ENCODE data around the gene BAD. TPM values are rescaled to one million over a fixed set of nuclear protein-coding genes. Genes with fewer than 3 reads are reported as not detected.

Gene BAD
- total RNA-seq, 1 experiment from 2014 or later, result 34.7 TPM

DNA sequence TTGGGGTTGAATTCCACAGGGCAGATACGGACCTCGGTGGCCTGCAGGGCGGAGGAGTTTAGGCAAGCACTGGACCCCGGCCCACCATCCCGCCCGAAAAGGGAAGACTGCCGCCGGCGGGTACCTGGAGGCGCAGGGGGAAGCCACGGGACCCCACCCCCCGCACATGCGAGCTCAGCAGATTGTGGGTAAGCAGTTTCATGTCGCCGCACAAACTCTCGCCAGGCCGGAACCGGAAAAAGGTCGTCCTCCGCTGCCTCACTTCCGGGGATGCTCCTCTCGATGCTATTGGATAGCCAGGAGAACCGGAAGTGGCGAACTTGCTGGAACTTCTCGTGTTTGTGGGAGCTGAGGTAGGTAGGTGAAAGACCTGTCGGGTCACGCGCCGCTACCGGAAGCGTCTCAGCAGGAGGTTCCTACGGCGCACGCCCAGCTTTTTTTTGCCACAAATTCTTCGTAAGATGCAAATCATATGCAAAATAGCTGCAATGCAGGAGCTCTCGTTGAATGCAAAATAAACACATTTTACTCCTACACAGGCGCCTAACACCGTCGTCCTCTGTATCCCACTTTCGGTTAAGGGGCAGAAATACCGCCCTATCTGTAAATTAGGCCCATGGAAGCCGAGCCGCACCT is 33.0 kb upstream of the BAD start, which contains the start of gene TRMT112 (continued):
- TF ChIP-seq CBFB (CRISPR knock-in tag; IDR thresholded peaks at IDR 0.05; ENCODE audit: low read depth) (no peak), ZNF232 (CRISPR knock-in tag; IDR thresholded peaks at IDR 0.05) (0 out of 2 replicates have a peak, but pooled peaks have one; percentile 70), ZNF263 (CRISPR knock-in tag; IDR thresholded peaks at IDR 0.05; ENCODE audit: low read depth) (no peak), PRRX2 (CRISPR knock-in tag; IDR thresholded peaks at IDR 0.05) (no peak), JAZF1 (CRISPR knock-in tag; IDR thresholded peaks at IDR 0.05) (no peak), HMGA2 (CRISPR knock-in tag; IDR thresholded peaks at IDR 0.05) (no peak), ZNF671 (CRISPR knock-in tag; IDR thresholded peaks at IDR 0.05) (no peak), MYBL2 (CRISPR knock-in tag; IDR thresholded peaks at IDR 0.05) (no peak)
- TF ChIP-seq, protein P1, sequence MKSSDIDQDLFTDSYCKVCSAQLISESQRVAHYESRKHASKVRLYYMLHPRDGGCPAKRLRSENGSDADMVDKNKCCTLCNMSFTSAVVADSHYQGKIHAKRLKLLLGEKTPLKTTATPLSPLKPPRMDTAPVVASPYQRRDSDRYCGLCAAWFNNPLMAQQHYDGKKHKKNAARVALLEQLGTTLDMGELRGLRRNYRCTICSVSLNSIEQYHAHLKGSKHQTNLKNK (CRISPR knock-in tag; IDR thresholded peaks at IDR 0.05), result no peak
- TF ChIP-seq, protein P2, sequence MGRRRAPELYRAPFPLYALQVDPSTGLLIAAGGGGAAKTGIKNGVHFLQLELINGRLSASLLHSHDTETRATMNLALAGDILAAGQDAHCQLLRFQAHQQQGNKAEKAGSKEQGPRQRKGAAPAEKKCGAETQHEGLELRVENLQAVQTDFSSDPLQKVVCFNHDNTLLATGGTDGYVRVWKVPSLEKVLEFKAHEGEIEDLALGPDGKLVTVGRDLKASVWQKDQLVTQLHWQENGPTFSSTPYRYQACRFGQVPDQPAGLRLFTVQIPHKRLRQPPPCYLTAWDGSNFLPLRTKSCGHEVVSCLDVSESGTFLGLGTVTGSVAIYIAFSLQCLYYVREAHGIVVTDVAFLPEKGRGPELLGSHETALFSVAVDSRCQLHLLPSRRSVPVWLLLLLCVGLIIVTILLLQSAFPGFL (CRISPR knock-in tag; IDR thresholded peaks at IDR 0.05; ENCODE audit: borderline replicate concordance), result no peak
- TF ChIP-seq, protein P3, sequence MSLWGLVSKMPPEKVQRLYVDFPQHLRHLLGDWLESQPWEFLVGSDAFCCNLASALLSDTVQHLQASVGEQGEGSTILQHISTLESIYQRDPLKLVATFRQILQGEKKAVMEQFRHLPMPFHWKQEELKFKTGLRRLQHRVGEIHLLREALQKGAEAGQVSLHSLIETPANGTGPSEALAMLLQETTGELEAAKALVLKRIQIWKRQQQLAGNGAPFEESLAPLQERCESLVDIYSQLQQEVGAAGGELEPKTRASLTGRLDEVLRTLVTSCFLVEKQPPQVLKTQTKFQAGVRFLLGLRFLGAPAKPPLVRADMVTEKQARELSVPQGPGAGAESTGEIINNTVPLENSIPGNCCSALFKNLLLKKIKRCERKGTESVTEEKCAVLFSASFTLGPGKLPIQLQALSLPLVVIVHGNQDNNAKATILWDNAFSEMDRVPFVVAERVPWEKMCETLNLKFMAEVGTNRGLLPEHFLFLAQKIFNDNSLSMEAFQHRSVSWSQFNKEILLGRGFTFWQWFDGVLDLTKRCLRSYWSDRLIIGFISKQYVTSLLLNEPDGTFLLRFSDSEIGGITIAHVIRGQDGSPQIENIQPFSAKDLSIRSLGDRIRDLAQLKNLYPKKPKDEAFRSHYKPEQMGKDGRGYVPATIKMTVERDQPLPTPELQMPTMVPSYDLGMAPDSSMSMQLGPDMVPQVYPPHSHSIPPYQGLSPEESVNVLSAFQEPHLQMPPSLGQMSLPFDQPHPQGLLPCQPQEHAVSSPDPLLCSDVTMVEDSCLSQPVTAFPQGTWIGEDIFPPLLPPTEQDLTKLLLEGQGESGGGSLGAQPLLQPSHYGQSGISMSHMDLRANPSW (CRISPR knock-in tag; conservative IDR thresholded peaks at IDR 0.05; ENCODE audit: low read depth), result no peak

DNA sequence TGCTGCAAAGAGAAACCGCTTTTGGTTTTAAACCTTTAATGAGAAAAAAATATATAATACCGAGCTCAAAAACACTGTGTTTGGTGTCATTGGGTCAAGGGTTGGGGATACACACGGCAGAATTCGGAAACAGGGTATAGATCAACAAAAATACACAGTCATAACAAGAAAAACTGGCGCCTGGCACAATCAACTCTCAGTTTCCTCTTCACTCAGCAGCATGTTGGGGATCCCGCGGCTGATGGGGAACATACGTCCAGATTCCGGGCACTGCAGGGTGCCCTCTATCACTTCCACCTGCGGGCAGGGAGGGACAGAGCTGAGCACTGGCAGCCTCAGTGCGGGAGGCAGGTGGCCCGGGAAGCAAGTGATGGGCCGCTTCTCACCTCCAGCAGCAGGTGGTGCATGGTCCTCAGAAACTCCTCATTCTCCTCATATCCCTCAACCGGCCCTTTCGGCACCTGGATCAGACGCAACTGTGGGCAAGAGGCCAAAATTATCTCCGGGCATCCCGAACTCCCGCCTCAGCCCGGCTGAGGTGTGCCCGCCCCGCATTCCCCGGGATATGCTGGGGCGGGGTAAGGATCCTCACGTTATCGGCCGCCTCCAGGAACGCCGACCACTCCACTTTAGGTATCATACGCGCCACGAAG is 32.3 kb upstream of the BAD start:
- Mint-ChIP-seq H3K27ac (peak overlapping the region; percentile 99), H3K4me1 (peaks cover 17% of the 10 kb centered on the region), H3K27me3 (ENCODE audit: low read depth) (no peaks in the 10 kb centered on the region), H3K9me3 (no peaks in the 10 kb centered on the region), H3K4me3 (peak overlapping the region; percentile 90), H3K36me3 (peaks cover 27% of the 10 kb centered on the region)
- POLR2A ChIA-PET, result interaction anchor here (1.1 to 3.0 kb wide), 9 partner anchors 12 to 132 kb away, joined by 4 to 25 read pairs (median 8); partner anchors contain the start of genes ESRRA, FKBP2 and STIP1
- DNase-seq (ENCODE audit: low spot score), result peak; percentile 39
- peak; percentile 15 for ATAC-seq
- CTCF ChIA-PET, result interaction anchor here (0.8 to 3.8 kb wide), 24 partner anchors 10 to 336 kb away, joined by 3 to 173 read pairs (median 8); partner anchors contain the start of genes BAD, CATSPERZ, CCDC88B and ESRRA
- TF ChIP-seq EMX1 (CRISPR knock-in tag; IDR thresholded peaks at IDR 0.05), result peak; percentile 66; the same call in 1 of the 2 replicates
- TF ChIP-seq ZBTB21 (CRISPR knock-in tag; IDR thresholded peaks at IDR 0.05; ENCODE audit: borderline replicate concordance), result no peak
- no peak for TF ChIP-seq CBFB (CRISPR knock-in tag; IDR thresholded peaks at IDR 0.05; ENCODE audit: low read depth)
- TF ChIP-seq FOXJ3 (CRISPR knock-in tag; IDR thresholded peaks at IDR 0.05; ENCODE audit: borderline replicate concordance), result no peak
- 0 out of 2 replicates have a peak, but pooled peaks have one; percentile 8 for TF ChIP-seq ZNF416 (CRISPR knock-in tag; IDR thresholded peaks at IDR 0.05)
- TF ChIP-seq, protein P4, sequence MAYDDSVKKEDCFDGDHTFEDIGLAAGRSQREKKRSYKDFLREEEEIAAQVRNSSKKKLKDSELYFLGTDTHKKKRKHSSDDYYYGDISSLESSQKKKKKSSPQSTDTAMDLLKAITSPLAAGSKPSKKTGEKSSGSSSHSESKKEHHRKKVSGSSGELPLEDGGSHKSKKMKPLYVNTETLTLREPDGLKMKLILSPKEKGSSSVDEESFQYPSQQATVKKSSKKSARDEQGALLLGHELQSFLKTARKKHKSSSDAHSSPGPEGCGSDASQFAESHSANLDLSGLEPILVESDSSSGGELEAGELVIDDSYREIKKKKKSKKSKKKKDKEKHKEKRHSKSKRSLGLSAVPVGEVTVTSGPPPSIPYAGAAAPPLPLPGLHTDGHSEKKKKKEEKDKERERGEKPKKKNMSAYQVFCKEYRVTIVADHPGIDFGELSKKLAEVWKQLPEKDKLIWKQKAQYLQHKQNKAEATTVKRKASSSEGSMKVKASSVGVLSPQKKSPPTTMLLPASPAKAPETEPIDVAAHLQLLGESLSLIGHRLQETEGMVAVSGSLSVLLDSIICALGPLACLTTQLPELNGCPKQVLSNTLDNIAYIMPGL (CRISPR knock-in tag; IDR thresholded peaks at IDR 0.05), result no peak; the same call in 1 of the 2 replicates
- TF ChIP-seq KAT7 (CRISPR knock-in tag; IDR thresholded peaks at IDR 0.05; ENCODE audit: borderline replicate concordance), result no peak
- TF ChIP-seq ATF1 (CRISPR knock-in tag; IDR thresholded peaks at IDR 0.05), result no peak
- TF ChIP-seq CREM (CRISPR knock-in tag; IDR thresholded peaks at IDR 0.05), result no peak
- TF ChIP-seq, protein P5, sequence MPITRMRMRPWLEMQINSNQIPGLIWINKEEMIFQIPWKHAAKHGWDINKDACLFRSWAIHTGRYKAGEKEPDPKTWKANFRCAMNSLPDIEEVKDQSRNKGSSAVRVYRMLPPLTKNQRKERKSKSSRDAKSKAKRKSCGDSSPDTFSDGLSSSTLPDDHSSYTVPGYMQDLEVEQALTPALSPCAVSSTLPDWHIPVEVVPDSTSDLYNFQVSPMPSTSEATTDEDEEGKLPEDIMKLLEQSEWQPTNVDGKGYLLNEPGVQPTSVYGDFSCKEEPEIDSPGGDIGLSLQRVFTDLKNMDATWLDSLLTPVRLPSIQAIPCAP (CRISPR knock-in tag; IDR thresholded peaks at IDR 0.05), result no peak
- TF ChIP-seq, protein P6, sequence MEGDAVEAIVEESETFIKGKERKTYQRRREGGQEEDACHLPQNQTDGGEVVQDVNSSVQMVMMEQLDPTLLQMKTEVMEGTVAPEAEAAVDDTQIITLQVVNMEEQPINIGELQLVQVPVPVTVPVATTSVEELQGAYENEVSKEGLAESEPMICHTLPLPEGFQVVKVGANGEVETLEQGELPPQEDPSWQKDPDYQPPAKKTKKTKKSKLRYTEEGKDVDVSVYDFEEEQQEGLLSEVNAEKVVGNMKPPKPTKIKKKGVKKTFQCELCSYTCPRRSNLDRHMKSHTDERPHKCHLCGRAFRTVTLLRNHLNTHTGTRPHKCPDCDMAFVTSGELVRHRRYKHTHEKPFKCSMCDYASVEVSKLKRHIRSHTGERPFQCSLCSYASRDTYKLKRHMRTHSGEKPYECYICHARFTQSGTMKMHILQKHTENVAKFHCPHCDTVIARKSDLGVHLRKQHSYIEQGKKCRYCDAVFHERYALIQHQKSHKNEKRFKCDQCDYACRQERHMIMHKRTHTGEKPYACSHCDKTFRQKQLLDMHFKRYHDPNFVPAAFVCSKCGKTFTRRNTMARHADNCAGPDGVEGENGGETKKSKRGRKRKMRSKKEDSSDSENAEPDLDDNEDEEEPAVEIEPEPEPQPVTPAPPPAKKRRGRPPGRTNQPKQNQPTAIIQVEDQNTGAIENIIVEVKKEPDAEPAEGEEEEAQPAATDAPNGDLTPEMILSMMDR (IDR thresholded peaks at IDR 0.05), result no peak
- TF ChIP-seq, protein P7, sequence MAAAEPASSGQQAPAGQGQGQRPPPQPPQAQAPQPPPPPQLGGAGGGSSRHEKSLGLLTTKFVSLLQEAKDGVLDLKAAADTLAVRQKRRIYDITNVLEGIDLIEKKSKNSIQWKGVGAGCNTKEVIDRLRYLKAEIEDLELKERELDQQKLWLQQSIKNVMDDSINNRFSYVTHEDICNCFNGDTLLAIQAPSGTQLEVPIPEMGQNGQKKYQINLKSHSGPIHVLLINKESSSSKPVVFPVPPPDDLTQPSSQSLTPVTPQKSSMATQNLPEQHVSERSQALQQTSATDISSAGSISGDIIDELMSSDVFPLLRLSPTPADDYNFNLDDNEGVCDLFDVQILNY (CRISPR knock-in tag; IDR thresholded peaks at IDR 0.05), result no peak
- TF ChIP-seq ZNF423 (CRISPR knock-in tag; IDR thresholded peaks at IDR 0.05), result no peak
- TF ChIP-seq, protein P8, sequence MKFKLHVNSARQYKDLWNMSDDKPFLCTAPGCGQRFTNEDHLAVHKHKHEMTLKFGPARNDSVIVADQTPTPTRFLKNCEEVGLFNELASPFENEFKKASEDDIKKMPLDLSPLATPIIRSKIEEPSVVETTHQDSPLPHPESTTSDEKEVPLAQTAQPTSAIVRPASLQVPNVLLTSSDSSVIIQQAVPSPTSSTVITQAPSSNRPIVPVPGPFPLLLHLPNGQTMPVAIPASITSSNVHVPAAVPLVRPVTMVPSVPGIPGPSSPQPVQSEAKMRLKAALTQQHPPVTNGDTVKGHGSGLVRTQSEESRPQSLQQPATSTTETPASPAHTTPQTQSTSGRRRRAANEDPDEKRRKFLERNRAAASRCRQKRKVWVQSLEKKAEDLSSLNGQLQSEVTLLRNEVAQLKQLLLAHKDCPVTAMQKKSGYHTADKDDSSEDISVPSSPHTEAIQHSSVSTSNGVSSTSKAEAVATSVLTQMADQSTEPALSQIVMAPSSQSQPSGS (CRISPR knock-in tag; IDR thresholded peaks at IDR 0.05; ENCODE audit: borderline replicate concordance, low read depth), result no peak
- no peak for TF ChIP-seq SOX15 (CRISPR knock-in tag; IDR thresholded peaks at IDR 0.05)
